Mesenchymal stem cell (in vitro differentiated cells and primary cell): ENCODE results near the gene RGL2.
A peak's percentile ranks its signal among the peaks of the same experiment; 100 is the strongest.

ENCODE experiments used
- DNase-seq: peaks from one replicate; pipeline ENCODE4 v3.0.0-alpha.2; 2013
- H2AFZ ChIP-seq: one replicate; pipeline ENCODE4 v1.6.1; 2013; ENCODE audit warnings: low read depth, mild to moderate bottlenecking, control low read depth, inconsistent platforms, low read length, moderate library complexity
- H2AK5ac ChIP-seq: 2 replicates; pipeline ENCODE4 v1.6.1; 2013; ENCODE audit warnings: low read length, moderate library complexity, mild to moderate bottlenecking, inconsistent platforms; ENCODE audit not compliant: severe bottlenecking
- H2BK120ac ChIP-seq: one replicate; pipeline ENCODE4 v1.6.1; 2013; ENCODE audit warnings: low read depth, mild to moderate bottlenecking, inconsistent platforms, low read length, moderate library complexity
- H2BK12ac ChIP-seq, 2 experiments: one replicate each; pipeline ENCODE4 v1.6.1; 2013; ENCODE audit warnings: inconsistent platforms in 2 of 2, low read length in 2 of 2, mild to moderate bottlenecking in 2 of 2, moderate library complexity in 2 of 2, control low read depth in 1 of 2
- H2BK15ac ChIP-seq: one replicate; pipeline ENCODE4 v1.6.1; 2013; ENCODE audit warnings: mild to moderate bottlenecking, low read depth, inconsistent platforms; ENCODE audit not compliant: poor library complexity, severe bottlenecking
- H2BK5ac ChIP-seq: 2 replicates; pipeline ENCODE4 v1.6.1; 2013; ENCODE audit warnings: low read depth, mild to moderate bottlenecking, low read length, control low read depth, inconsistent platforms; ENCODE audit not compliant: poor library complexity, severe bottlenecking
- H3K14ac ChIP-seq, 2 experiments: one replicate each; pipeline ENCODE4 v1.6.1; 2013; ENCODE audit warnings: inconsistent platforms in 2 of 2, low read length in 2 of 2, control low read depth in 1 of 2, mild to moderate bottlenecking in 1 of 2, moderate library complexity in 1 of 2
- H3K18ac ChIP-seq, 2 experiments: one replicate each; pipeline ENCODE4 v1.6.1; 2013; ENCODE audit warnings: inconsistent platforms in 2 of 2, low read length in 2 of 2, control low read depth in 1 of 2, low read depth in 1 of 2, mild to moderate bottlenecking in 1 of 2
- H3K23ac ChIP-seq, 2 experiments: one replicate each; pipeline ENCODE4 v1.6.1; 2013; ENCODE audit warnings: inconsistent platforms in 2 of 2, low read length in 2 of 2, mild to moderate bottlenecking in 2 of 2, moderate library complexity in 2 of 2, control low read depth in 1 of 2
- H3K27ac ChIP-seq: 2 replicates; pipeline ENCODE4 v1.5.1; 2013; ENCODE audit warnings: mild to moderate bottlenecking, moderate library complexity, low read length, control low read depth, inconsistent platforms; ENCODE audit not compliant: poor library complexity, severe bottlenecking
- H3K27me3 ChIP-seq, 2 experiments: 2 replicates each; pipeline versions ENCODE4 v1.6.1 to v1.7.0; 2013; ENCODE audit warnings: low read length in 2 of 2, mild to moderate bottlenecking in 2 of 2, moderate library complexity in 2 of 2, control low read depth in 1 of 2, inconsistent platforms in 1 of 2; ENCODE audit not compliant: control insufficient read depth in 1 of 2, insufficient read depth in 1 of 2
- H3K36me3 ChIP-seq, 2 experiments: 2 replicates each; pipeline versions ENCODE4 v1.6.1 to v1.7.0; 2013; ENCODE audit warnings: low read length in 2 of 2, control low read depth in 1 of 2, inconsistent platforms in 1 of 2, low read depth in 1 of 2, mild to moderate bottlenecking in 1 of 2; ENCODE audit not compliant: insufficient read depth in 2 of 2, control insufficient read depth in 1 of 2
- H3K4ac ChIP-seq, 2 experiments: one replicate each; pipeline ENCODE4 v1.6.1; 2013; ENCODE audit warnings: inconsistent platforms in 2 of 2, low read length in 2 of 2, mild to moderate bottlenecking in 2 of 2, moderate library complexity in 2 of 2, control low read depth in 1 of 2, low read depth in 1 of 2
- H3K4me1 ChIP-seq: 2 replicates; pipeline ENCODE4 v1.6.1; 2013; ENCODE audit warnings: low read depth, low read length, control low read depth; ENCODE audit not compliant: control insufficient read depth, insufficient read depth
- H3K4me2 ChIP-seq: 2 replicates; pipeline ENCODE4 v1.6.1; 2013; ENCODE audit warnings: low read length, mild to moderate bottlenecking, inconsistent platforms; ENCODE audit not compliant: poor library complexity, severe bottlenecking
- H3K4me3 ChIP-seq, 2 experiments: 2 replicates each; pipeline versions ENCODE4 v1.5.1 to v1.7.0; 2013; ENCODE audit warnings: low read length in 2 of 2, mild to moderate bottlenecking in 2 of 2, control low read depth in 1 of 2, low read depth in 1 of 2; ENCODE audit not compliant: insufficient read depth in 1 of 2
- H3K79me1 ChIP-seq: replicated peaks from 2 replicates; pipeline ENCODE4 v1.6.1; 2013; ENCODE audit warnings: mild to moderate bottlenecking, control low read depth, low read length, inconsistent platforms; ENCODE audit not compliant: poor library complexity, severe bottlenecking
- H3K9ac ChIP-seq: 2 replicates; pipeline ENCODE4 v1.7.0; 2013; ENCODE audit warnings: mild to moderate bottlenecking, low read length, moderate library complexity
- H3K9me3 ChIP-seq: 2 replicates; pipeline ENCODE4 v1.7.0; 2013; ENCODE audit warnings: mild to moderate bottlenecking, low read length; ENCODE audit not compliant: control insufficient read depth
- H4K8ac ChIP-seq: one replicate; pipeline ENCODE4 v1.6.1; 2013; ENCODE audit warnings: inconsistent platforms, mild to moderate bottlenecking, low read length, moderate library complexity
- H4K91ac ChIP-seq: one replicate; pipeline ENCODE4 v1.6.1; 2013; ENCODE audit warnings: mild to moderate bottlenecking, low read length, inconsistent platforms
- WGBS: methylation state at CpG from one replicate; pipeline ENCODE4 v1.1.7; 2013; ENCODE audit warnings: mixed read lengths; 5-methylcytosine and 5-hydroxymethylcytosine counted together

Gene RGL2

GRCh38 chr6:33319939-33320314 lies 21.2 kb upstream of the RGL2 start:
- H3K79me1 ChIP-seq, result peaks cover 21% of the 10 kb centered on the region
- no peak overlapping the region for H2AFZ ChIP-seq
- no peak overlapping the region for H3K23ac ChIP-seq
- no peak overlapping the region for H3K14ac ChIP-seq
- peak overlapping the region; percentile 96 for H3K9ac ChIP-seq
- no peak overlapping the region for H2BK12ac ChIP-seq
- DNase-seq, result no peak
- no peaks in the 10 kb centered on the region for H3K27me3 ChIP-seq
- no peak overlapping the region for H3K27ac ChIP-seq
- no peak overlapping the region for H3K4ac ChIP-seq
- H2BK120ac ChIP-seq, result no peak overlapping the region
- no peaks in the 10 kb centered on the region for H3K9me3 ChIP-seq
- no peak overlapping the region for H2BK5ac ChIP-seq
- no peak overlapping the region for H2BK15ac ChIP-seq
- H4K91ac ChIP-seq, result no peak overlapping the region
- H3K4me2 ChIP-seq, result no peak overlapping the region
- no peak overlapping the region for H3K18ac ChIP-seq
- H3K36me3 ChIP-seq, result peaks cover 34 to 44% of the 10 kb centered on the region in 2 experiments
- WGBS, result 88% methylated on average over 3 of the region's 3 CpGs
- H3K4me1 ChIP-seq, result peaks cover 47% of the 10 kb centered on the region
- no peak overlapping the region for H4K8ac ChIP-seq
- no peak overlapping the region for H2AK5ac ChIP-seq
- H3K4me3 ChIP-seq, result peak overlapping the region in 1 of 2 experiments; percentile 96

- H3K9me3 ChIP-seq, result no peaks in the 10 kb centered on the region
- no peak overlapping the region for H4K8ac ChIP-seq
- peak overlapping the region in 1 of 2 experiments; percentile 9 for H3K14ac ChIP-seq
- H3K23ac ChIP-seq, result no peak overlapping the region
- H2AFZ ChIP-seq, result no peak overlapping the region
- peak overlapping the region in 1 of 2 experiments; percentile 96 for H3K4me3 ChIP-seq
- no peak overlapping the region for H2BK12ac ChIP-seq
- H2BK5ac ChIP-seq, result no peak overlapping the region
- H3K4me1 ChIP-seq, result peaks cover 48% of the 10 kb centered on the region
- no peak overlapping the region for H2BK120ac ChIP-seq
- no peak overlapping the region for H3K18ac ChIP-seq
- no peak for DNase-seq
- no peak overlapping the region for H3K4ac ChIP-seq
- H3K4me2 ChIP-seq, result peak overlapping the region; percentile 77
- no peak overlapping the region for H2BK15ac ChIP-seq
- no peak overlapping the region for H4K91ac ChIP-seq
- peaks cover 34 to 44% of the 10 kb centered on the region in 2 experiments for H3K36me3 ChIP-seq
- H3K27ac ChIP-seq, result peak overlapping the region; percentile 57
- H3K27me3 ChIP-seq, result no peaks in the 10 kb centered on the region
- WGBS, result 77% methylated on average over 7 of the region's 8 CpGs
- peaks cover 23% of the 10 kb centered on the region for H3K79me1 ChIP-seq
- no peak overlapping the region for H2AK5ac ChIP-seq
- peak overlapping the region; percentile 96 for H3K9ac ChIP-seq
These were observed 19.8 kb upstream of the RGL2 start for GRCh38 chr6:33318426-33319073.

GRCh38 chr6:33317669-33318425 lies 19.1 kb upstream of the RGL2 start, which contains the start of gene ZBTB22:
Gene ZBTB22, minus strand, starts transcription at chr6:33317744. Its CDS starts 828 bp downstream, at chr6:33316916.
- H3K4me3 ChIP-seq, result peak within 1 kb of the TSS; percentile 54 to 96
- H3K4me2 ChIP-seq, result peak within 1 kb of the TSS; percentile 77
- H3K27me3 ChIP-seq, result no peaks in the 10 kb centered on the region
- H3K4me1 ChIP-seq, result peaks cover 47% of the 10 kb centered on the region
- no peak within 1 kb of the TSS for H3K14ac ChIP-seq
- peaks cover 34 to 44% of the 10 kb centered on the region in 2 experiments for H3K36me3 ChIP-seq
- H4K91ac ChIP-seq, result no peak within 1 kb of the TSS
- WGBS, result under 1% methylated on average over 44 of the region's 44 CpGs
- H3K4ac ChIP-seq, result peak within 1 kb of the TSS in 1 of 2 experiments; percentile 13
- peak within 1 kb of the TSS; percentile 19 for H4K8ac ChIP-seq
- no peak within 1 kb of the TSS for H3K23ac ChIP-seq
- H3K9me3 ChIP-seq, result no peaks in the 10 kb centered on the region
- peaks cover 23% of the 10 kb centered on the region for H3K79me1 ChIP-seq
- no peak within 1 kb of the TSS for H2BK12ac ChIP-seq
- no peak within 1 kb of the TSS for H2BK120ac ChIP-seq
- peak; percentile 100 for DNase-seq
- peak within 1 kb of the TSS; percentile 91 for H3K27ac ChIP-seq
- no peak within 1 kb of the TSS for H2BK15ac ChIP-seq
- peak within 1 kb of the TSS; percentile 28 to 33 for H3K18ac ChIP-seq
- peak within 1 kb of the TSS; percentile 58 for H2BK5ac ChIP-seq
- H2AFZ ChIP-seq, result no peak within 1 kb of the TSS
- H2AK5ac ChIP-seq, result no peak within 1 kb of the TSS
- peak within 1 kb of the TSS; percentile 96 for H3K9ac ChIP-seq

- no peak overlapping the region for H4K8ac ChIP-seq
- no peak overlapping the region for H3K14ac ChIP-seq
These were observed 18.6 kb upstream of the RGL2 start for GRCh38 chr6:33317419-33317668.

More at GRCh38 chr6:33317419-33317668, 18.6 kb upstream of the RGL2 start:
- H2AK5ac ChIP-seq, result no peak overlapping the region
- peak overlapping the region; percentile 54 to 71 for H3K4me3 ChIP-seq
- no peak overlapping the region for H2AFZ ChIP-seq
- no peak overlapping the region for H2BK120ac ChIP-seq
- H3K9ac ChIP-seq, result no peak overlapping the region
- no peak overlapping the region for H4K91ac ChIP-seq
- peak overlapping the region; percentile 59 for H3K4me2 ChIP-seq
- no peaks in the 10 kb centered on the region for H3K9me3 ChIP-seq
- H2BK12ac ChIP-seq, result no peak overlapping the region
- H3K18ac ChIP-seq, result no peak overlapping the region
- peaks cover 23% of the 10 kb centered on the region for H3K79me1 ChIP-seq
- H3K27me3 ChIP-seq, result no peaks in the 10 kb centered on the region
- peaks cover 50% of the 10 kb centered on the region for H3K4me1 ChIP-seq
- WGBS, result 2% methylated on average over 12 of the region's 27 CpGs
- no peak overlapping the region for H3K27ac ChIP-seq
- no peak overlapping the region for H3K4ac ChIP-seq
- H3K36me3 ChIP-seq, result peaks cover 34 to 44% of the 10 kb centered on the region in 2 experiments
- no peak for DNase-seq
- no peak overlapping the region for H2BK5ac ChIP-seq
- no peak overlapping the region for H2BK15ac ChIP-seq
- H3K23ac ChIP-seq, result no peak overlapping the region
